ENCODE data around the gene ACTR3C.

ACTR3C gene

GRCh38 chr7:150322833-150323681, at the start of gene ACTR3C, which contains the start of gene LRRC61:
Gene ACTR3C, minus strand, starts transcription at chr7:150323545. Its CDS starts 28,249 bp downstream, at chr7:150295296.
Gene LRRC61, plus strand, starts transcription at chr7:150323355. Its CDS starts 13,507 bp downstream, at chr7:150336862.
- DNase-seq (ENCODE audit: low spot score) = peak; percentile 69

- no peak for DNase-seq (ENCODE audit: low spot score)
Measured at GRCh38 chr7:150372271-150373048, 49.1 kb upstream of the ACTR3C start.

GRCh38 chr7:150371996-150372270, 48.6 kb upstream of the ACTR3C start:
- no peak for DNase-seq (ENCODE audit: low spot score)

GRCh38 chr7:150371131-150371995, 48.0 kb upstream of the ACTR3C start:
- no peak for DNase-seq (ENCODE audit: low spot score)

- no peak for DNase-seq (ENCODE audit: low spot score)
Measured at GRCh38 chr7:150370612-150371071, 47.3 kb upstream of the ACTR3C start.

GRCh38 chr7:150369748-150370501, 46.6 kb upstream of the ACTR3C start:
- DNase-seq (ENCODE audit: low spot score) = no peak

- no peak for DNase-seq (ENCODE audit: low spot score)
Measured at GRCh38 chr7:150368884-150369747, 45.8 kb upstream of the ACTR3C start.

- DNase-seq (ENCODE audit: low spot score) = peak; percentile 77
Measured at GRCh38 chr7:150368096-150368883, 44.9 kb upstream of the ACTR3C start, which contains the start of gene REPIN1. Gene REPIN1, plus strand, starts transcription at chr7:150368822. Its CDS starts 890 bp downstream, at chr7:150369712.

- DNase-seq (ENCODE audit: low spot score) = no peak
Measured at GRCh38 chr7:150367677-150368095, 44.3 kb upstream of the ACTR3C start.

- no peak for DNase-seq (ENCODE audit: low spot score)
Measured at GRCh38 chr7:150365673-150366398, 42.5 kb upstream of the ACTR3C start.

- no peak for DNase-seq (ENCODE audit: low spot score)
Measured at GRCh38 chr7:150365194-150365593, 41.8 kb upstream of the ACTR3C start.

- no peak for DNase-seq (ENCODE audit: low spot score)
Measured at GRCh38 chr7:150363872-150364271, 40.5 kb upstream of the ACTR3C start.

GRCh38 chr7:150363370-150363769, 40.0 kb upstream of the ACTR3C start:
- DNase-seq (ENCODE audit: low spot score) = no peak

- no peak for DNase-seq (ENCODE audit: low spot score)
Measured at GRCh38 chr7:150361807-150362621, 38.7 kb upstream of the ACTR3C start.

- no peak for DNase-seq (ENCODE audit: low spot score)
Measured at GRCh38 chr7:150361402-150361801, 38.1 kb upstream of the ACTR3C start.

- no peak for DNase-seq (ENCODE audit: low spot score)
Measured at GRCh38 chr7:150360363-150361058, 37.2 kb upstream of the ACTR3C start.

All from activated CD4-positive, alpha-beta T cell treated with anti-CD3 and anti-CD28 coated beads, Interleukin-2, Interleukin-4, amounts not matched to agents 100 ng/mL and 50 ng/mL, durations not matched to agents 16 hours and 8 hours (primary cell).